HEK293T (cell line): ENCODE measurements around the gene ABI3BP.

ENCODE experiments used
- ARNT ChIP-seq: fragments of 450-650 bp; IDR thresholded peaks from 2 replicates; pipeline ENCODE4 v1.6.1; 2017; ENCODE audit warnings: mild to moderate bottlenecking
- FOXK2 ChIP-seq: fragments of 450-650 bp; IDR thresholded peaks from 2 replicates; pipeline ENCODE4 v1.6.1; 2016; ENCODE audit warnings: mild to moderate bottlenecking
- FOXM1 ChIP-seq: fragments of 450-650 bp; IDR thresholded peaks from 2 replicates; pipeline ENCODE4 v1.6.1; 2017; ENCODE audit warnings: mild to moderate bottlenecking, borderline replicate concordance
- PKNOX1 ChIP-seq: fragments of 450-650 bp; IDR thresholded peaks from 2 replicates; pipeline ENCODE4 v1.6.1; 2016
- SP1 ChIP-seq: fragments of 450-650 bp; IDR thresholded peaks from 2 replicates; pipeline ENCODE4 v1.6.1; 2017
- SUZ12 ChIP-seq: fragments of 450-650 bp; IDR thresholded peaks from 2 replicates; pipeline ENCODE4 v1.6.1; 2016; ENCODE audit warnings: mild to moderate bottlenecking
- TARDBP ChIP-seq: fragments of 450-650 bp; IDR thresholded peaks from 2 replicates; pipeline ENCODE4 v1.6.1; 2016

- no peak for TF ChIP-seq PKNOX1
- no peak for TF ChIP-seq FOXM1
- TF ChIP-seq SUZ12, result no peak
- no peak for TF ChIP-seq SP1
- no peak for TF ChIP-seq ARNT
- TF ChIP-seq FOXK2, result no peak
- TF ChIP-seq TARDBP, result no peak
Measured at GRCh38 chr3:100776746-100777145, 216.5 kb downstream of the ABI3BP start.
